HG02610 (cell line): ENCODE results near the gene TNFAIP2.

ENCODE experiments used
- ATAC-seq: cut with Tn5 transposase; IDR thresholded peaks from one replicate; pipeline ENCODE4 v1.9.1; 2021; ENCODE audit warnings: mild to moderate bottlenecking, moderate library complexity; ENCODE audit not compliant: unreplicated experiment

TNFAIP2 gene

GRCh38 chr14:103121121-103121845 lies 2.0 kb upstream of the TNFAIP2 start:
- ATAC-seq = no peak

GRCh38 chr14:103121846-103122584 lies 1.2 kb upstream of the TNFAIP2 start:
- ATAC-seq = no peak

- no peak for ATAC-seq
Measured at GRCh38 chr14:103122585-103122946, 695 bp upstream of the TNFAIP2 start.

- no peak for ATAC-seq
Measured at GRCh38 chr14:103123634-103124500, 606 bp downstream of the TNFAIP2 start.

GRCh38 chr14:103124501-103125001 lies 1.3 kb downstream of the TNFAIP2 start:
- no peak for ATAC-seq

GRCh38 chr14:103125098-103126070 lies 2.1 kb downstream of the TNFAIP2 start:
- ATAC-seq = no peak

- no peak for ATAC-seq
Measured at GRCh38 chr14:103126088-103126872, 3.0 kb downstream of the TNFAIP2 start.

- ATAC-seq = no peak
Measured at GRCh38 chr14:103126873-103127304, 3.6 kb downstream of the TNFAIP2 start.

GRCh38 chr14:103127356-103127755 lies 4.1 kb downstream of the TNFAIP2 start:
- ATAC-seq = no peak

- ATAC-seq = no peak
Measured at GRCh38 chr14:103127861-103128598, 4.8 kb downstream of the TNFAIP2 start.

- ATAC-seq = no peak
Measured at GRCh38 chr14:103128631-103129300, 5.5 kb downstream of the TNFAIP2 start.

GRCh38 chr14:103129301-103130016 lies 6.2 kb downstream of the TNFAIP2 start:
- no peak for ATAC-seq

GRCh38 chr14:103130017-103130764 lies 6.9 kb downstream of the TNFAIP2 start:
- ATAC-seq = no peak

GRCh38 chr14:103130965-103131364 lies 7.7 kb downstream of the TNFAIP2 start:
- ATAC-seq = no peak

- no peak for ATAC-seq
Measured at GRCh38 chr14:103131580-103131979, 8.3 kb downstream of the TNFAIP2 start.

GRCh38 chr14:103132381-103133209 lies 9.3 kb downstream of the TNFAIP2 start:
- ATAC-seq = no peak
